Tibial artery (tissue), 4 donors: ENCODE measurements around the gene MGRN1.
A peak's percentile ranks its signal among the peaks of the same experiment; 100 is the strongest.

Source experiments
- DNase-seq, 2 donors: peaks; one replicate each; pipeline ENCODE4 v3.0.0-alpha.2; 2019
- H3K27ac ChIP-seq, 2 donors: fragments of 200-600 bp; sonication (generic) in 1 of 2; 1 replicate in 1 of 2; 2 replicates in 1 of 2; pipeline ENCODE4 v1.5.1; 2018 to 2019; ENCODE audit warnings: mild to moderate bottlenecking in 1 of 2
- H3K27me3 ChIP-seq, 2 donors: fragments of 200-600 bp; sonication (generic) in 1 of 2; one replicate each; pipeline versions ENCODE4 v1.5.1 to v1.6.0; 2016 to 2019
- H3K36me3 ChIP-seq, 3 donors: fragments of 200-600 bp; sonication (generic) in 2 of 3; one replicate each; pipeline ENCODE4 v1.5.1; 2016 to 2019; ENCODE audit warnings: mild to moderate bottlenecking in 2 of 3
- H3K4me1 ChIP-seq, 4 donors: fragments of 200-600 bp; sonication (generic) in 2 of 4; 1 replicate in 3 of 4; 2 replicates in 1 of 4; pipeline ENCODE4 v1.5.1; 2016 to 2019
- H3K4me3 ChIP-seq, 2 donors: fragments of 200-600 bp; sonication (generic) in 1 of 2; 1 replicate in 1 of 2; 2 replicates in 1 of 2; pipeline ENCODE4 v1.5.1; 2018 to 2019; ENCODE audit warnings: mild to moderate bottlenecking in 2 of 2
- H3K9me3 ChIP-seq, 3 donors: fragments of 200-600 bp; sonication (generic) in 1 of 3; one replicate each; pipeline ENCODE4 v1.5.1; 2016 to 2019
- CTCF ChIP-seq, 2 experiments: fragments of 200-600 bp in 1 of 2; fragments of 450-650 bp in 1 of 2; IDR thresholded peaks; one replicate each; pipeline ENCODE4 v1.5.1; 2017 to 2019; ENCODE audit warnings: antibody characterized with exemption in 2 of 2, mild to moderate bottlenecking in 1 of 2, moderate library complexity in 1 of 2
- intact Hi-C: fragments of 100-400 bp; cut with DNase I; formaldehyde crosslinking; loops from one replicate; pipeline ENCODE4 v1.15.0; 2023; ENCODE audit warnings: low total_unique reads

Gene MGRN1

GRCh38 chr16:4676831-4677230, 52.2 kb downstream of the MGRN1 start:
- no peak for DNase-seq
- peaks cover 0 to 7% (median 0%) of the 10 kb centered on the region in 4 donors for H3K4me1 ChIP-seq
- H3K27me3 ChIP-seq, result no peaks in the 10 kb centered on the region
- intact Hi-C loops, result no loop called here
- peaks cover 20 to 92% (median 64%) of the 10 kb centered on the region in 3 donors for H3K36me3 ChIP-seq
- no peak overlapping the region for H3K4me3 ChIP-seq
- TF ChIP-seq CTCF (IDR thresholded peaks at IDR 0.05), result no peak
- H3K9me3 ChIP-seq, result no peaks in the 10 kb centered on the region
- no peak overlapping the region for H3K27ac ChIP-seq

GRCh38 chr16:4677390-4677789, 52.8 kb downstream of the MGRN1 start:
- Histone ChIP-seq H3K27ac (no peak overlapping the region), H3K9me3 (no peaks in the 10 kb centered on the region), H3K4me1 (peaks cover 0 to 7% (median 0%) of the 10 kb centered on the region in 4 donors), H3K27me3 (no peaks in the 10 kb centered on the region), H3K36me3 (peaks cover 20 to 92% (median 64%) of the 10 kb centered on the region in 3 donors), H3K4me3 (no peak overlapping the region)
- intact Hi-C loops, result no loop called here
- no peak for DNase-seq
- no peak for TF ChIP-seq CTCF (IDR thresholded peaks at IDR 0.05)

GRCh38 chr16:4677994-4678393, 53.4 kb downstream of the MGRN1 start:
- Histone ChIP-seq H3K36me3 (peaks cover 25 to 93% (median 65%) of the 10 kb centered on the region in 3 donors), H3K27me3 (no peaks in the 10 kb centered on the region), H3K4me3 (no peak overlapping the region), H3K27ac (no peak overlapping the region), H3K4me1 (peaks cover 0 to 7% (median 0%) of the 10 kb centered on the region in 4 donors), H3K9me3 (no peaks in the 10 kb centered on the region)
- intact Hi-C loops, result no loop called here
- TF ChIP-seq CTCF (IDR thresholded peaks at IDR 0.05), result no peak
- DNase-seq, result no peak

- peaks cover 0 to 7% (median 0%) of the 10 kb centered on the region in 4 donors for H3K4me1 ChIP-seq
- H3K27ac ChIP-seq, result no peak overlapping the region
- H3K36me3 ChIP-seq, result peaks cover 20 to 93% (median 66%) of the 10 kb centered on the region in 3 donors
- DNase-seq, result no peak
- H3K4me3 ChIP-seq, result no peak overlapping the region
- no peaks in the 10 kb centered on the region for H3K9me3 ChIP-seq
- no peaks in the 10 kb centered on the region for H3K27me3 ChIP-seq
- intact Hi-C loops, result no loop called here
- TF ChIP-seq CTCF (IDR thresholded peaks at IDR 0.05), result no peak
Measured at GRCh38 chr16:4678596-4678995, 54.0 kb downstream of the MGRN1 start.

- peaks cover 0 to 7% (median 0%) of the 10 kb centered on the region in 4 donors for H3K4me1 ChIP-seq
- no peaks in the 10 kb centered on the region for H3K27me3 ChIP-seq
- DNase-seq, result no peak
- H3K4me3 ChIP-seq, result peak overlapping the region in 1 of 2 donors; percentile 14
- peaks cover 23 to 93% (median 67%) of the 10 kb centered on the region in 3 donors for H3K36me3 ChIP-seq
- no peak for TF ChIP-seq CTCF (IDR thresholded peaks at IDR 0.05)
- H3K9me3 ChIP-seq, result no peaks in the 10 kb centered on the region
- intact Hi-C loops, result no loop called here
- H3K27ac ChIP-seq, result no peak overlapping the region
Measured at GRCh38 chr16:4679156-4679849, 54.7 kb downstream of the MGRN1 start.
